Sciatic nerve (tissue), 2 donors: ENCODE measurements around the gene IRF2. TPM values are rescaled to one million over a fixed set of nuclear protein-coding genes. Genes with fewer than 3 reads are reported as not detected.
"Not testable (repeated sequence)": the region's sequence is repeated elsewhere in the genome, so short reads cannot be mapped to it uniquely, and the experiment has no call there.

ENCODE experiments used
- ATAC-seq: fragments of 200-7000 bp; cut with Tn5 transposase; one replicate; pipeline ENCODE4 v1.9.1; 2020; ENCODE audit warnings: mild to moderate bottlenecking, moderate library complexity
- DNase-seq: peaks from one replicate; pipeline ENCODE4 v3.0.0-alpha.2; 2020; ENCODE audit warnings: low spot score
- intact Hi-C: fragments of 100-400 bp; cut with DNase I; formaldehyde crosslinking; loops from one replicate; pipeline ENCODE4 v1.14.2; 2022
- total RNA-seq: library from RNA; stranded (reverse); fragmentation: NEBNext Ultra II Directional; extraction: Animal tissue kit (Norgen Biotek cat#: 25700); gene quantifications from one replicate; pipeline ENCODE4 v1.2.1, GENCODE V29; 2021
- donor health status: DM: no; HTN: no; CAD: no.
- donor health status: DM: no; HTN: no; CAD: no.

IRF2 gene
- total RNA-seq, 1 donor from 2014 or later, result 50.2 TPM

DNA sequence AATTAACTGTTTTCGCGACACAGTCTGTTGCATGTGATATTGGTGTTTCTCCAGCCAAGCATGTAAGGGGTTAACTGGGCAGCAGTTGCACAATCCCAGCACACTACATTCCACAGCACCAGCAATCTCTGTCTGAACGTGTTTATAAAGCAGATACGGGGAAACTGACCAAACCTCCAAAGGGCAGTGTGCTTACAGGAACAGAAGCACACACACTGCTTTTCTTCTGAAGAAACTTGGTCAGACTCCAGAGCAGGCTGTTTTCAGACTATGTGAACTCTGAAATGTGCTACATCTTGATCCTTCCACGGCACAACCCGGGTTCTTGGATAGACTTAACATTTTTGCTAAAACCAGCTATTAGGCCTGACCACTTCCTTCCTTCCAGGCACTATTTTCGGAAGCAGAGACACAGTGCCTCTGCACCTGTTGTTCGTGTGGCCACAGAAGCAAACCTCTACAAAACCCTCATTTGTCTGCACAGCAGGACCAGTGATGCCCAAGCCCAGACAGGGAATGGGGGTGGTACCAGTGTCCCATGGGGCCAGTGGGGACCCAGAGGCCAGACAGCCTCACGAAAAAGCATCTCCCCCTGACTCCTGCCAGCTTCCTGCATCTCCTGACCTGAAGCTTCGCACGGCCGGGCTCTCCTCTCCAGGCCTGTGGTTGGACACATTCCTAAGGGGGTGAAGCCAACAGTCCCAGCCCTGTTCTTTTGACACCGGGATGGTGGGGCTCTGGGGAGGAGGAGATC lies 90.1 kb downstream of the IRF2 start:
- DNase-seq, result no peak
- ATAC-seq, result peak; percentile 89
- intact Hi-C loops, result no loop called here

GRCh38 chr4:184383497-184384055 lies 90.8 kb downstream of the IRF2 start:
- no peak for DNase-seq

GRCh38 chr4:184382189-184382846 lies 92.0 kb downstream of the IRF2 start:
- DNase-seq (no peak), ATAC-seq (no peak)
- intact Hi-C loops, result no loop called here

More at GRCh38 chr4:184383497-184384055, 90.8 kb downstream of the IRF2 start:
- intact Hi-C loops, result no loop called here
- peak; percentile 81 for ATAC-seq

DNA sequence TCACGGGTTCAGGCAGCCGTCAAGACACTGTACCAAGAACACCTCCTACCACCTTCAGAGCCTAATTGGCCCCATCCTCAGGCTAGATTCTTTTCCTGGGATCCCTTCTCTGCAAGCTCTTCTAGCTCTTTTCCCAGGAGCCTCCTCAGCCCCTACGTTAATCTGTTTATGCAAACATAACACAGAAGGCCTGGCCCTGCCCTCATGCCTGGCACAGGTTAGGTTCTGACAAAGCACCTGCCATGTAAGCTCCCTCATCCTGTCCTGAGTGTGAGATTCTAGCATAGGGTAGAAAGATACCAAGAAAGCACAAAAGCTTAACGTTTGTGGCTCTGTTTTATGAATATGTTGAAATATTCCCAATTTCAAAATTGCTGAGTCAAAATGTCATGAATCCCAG lies 93.6 kb downstream of the IRF2 start:
- DNase-seq, result no peak
- intact Hi-C loops, result no loop called here
- no peak for ATAC-seq

GRCh38 chr4:184380214-184380613 lies 94.1 kb downstream of the IRF2 start:
- DNase-seq, intact Hi-C loops, ATAC-seq: not testable (repeated sequence)

DNA sequence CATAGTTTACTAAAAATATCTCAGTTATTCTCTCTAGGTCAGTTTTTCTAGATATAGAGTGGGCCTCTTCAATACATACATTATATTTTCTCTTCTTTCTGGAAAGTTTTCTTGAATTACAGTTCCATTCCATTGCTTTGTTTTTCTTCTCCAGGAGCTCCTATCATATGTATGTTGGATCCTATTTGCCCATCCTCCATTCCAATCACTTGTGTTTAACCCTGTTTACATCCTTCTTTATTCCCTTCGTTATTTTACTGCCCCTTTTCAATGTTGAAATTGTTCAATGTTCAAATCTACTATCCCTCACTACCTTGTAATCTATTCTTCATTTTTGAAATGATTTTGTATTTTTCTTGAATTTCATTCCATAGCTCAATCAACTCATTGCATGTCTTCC lies 97.4 kb downstream of the IRF2 start:
- no peak for DNase-seq
- no peak for ATAC-seq
- intact Hi-C loops, result no loop called here

- no peak for ATAC-seq
- intact Hi-C loops, result no loop called here
- no peak for DNase-seq
Measured at GRCh38 chr4:184376126-184376838, 98.1 kb downstream of the IRF2 start.

GRCh38 chr4:184375623-184376022 lies 98.7 kb downstream of the IRF2 start:
- DNase-seq, intact Hi-C loops, ATAC-seq: not testable (repeated sequence)

GRCh38 chr4:184375027-184375426 lies 99.3 kb downstream of the IRF2 start:
- no peak for DNase-seq
- intact Hi-C loops, result no loop called here
- no peak for ATAC-seq

- intact Hi-C loops, result no loop called here
- DNase-seq, result no peak
- no peak for ATAC-seq
Measured at GRCh38 chr4:184373886-184374405, 100.4 kb downstream of the IRF2 start.

DNA sequence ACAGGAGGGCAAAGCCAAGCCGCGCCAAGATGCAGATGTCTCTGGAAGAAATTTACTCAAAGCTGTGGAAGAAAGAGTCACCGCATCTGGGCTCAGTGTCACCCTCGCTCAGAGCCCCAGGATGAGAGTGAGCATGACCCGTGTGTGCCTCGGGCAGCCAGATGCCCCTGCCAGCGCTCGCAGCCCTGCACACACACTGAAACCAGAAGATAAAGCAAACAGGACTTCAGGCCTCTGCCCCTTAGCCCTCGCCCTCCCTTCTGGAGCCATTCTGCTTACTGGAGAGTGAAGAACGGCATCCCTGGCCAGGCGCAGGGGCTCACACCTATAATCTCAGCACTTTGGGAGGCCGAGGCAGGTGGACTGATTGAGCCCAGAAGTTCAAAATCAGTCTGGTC lies 103.0 kb downstream of the IRF2 start:
- ATAC-seq, result no peak
- intact Hi-C loops, result no loop called here
- DNase-seq, result no peak

DNA sequence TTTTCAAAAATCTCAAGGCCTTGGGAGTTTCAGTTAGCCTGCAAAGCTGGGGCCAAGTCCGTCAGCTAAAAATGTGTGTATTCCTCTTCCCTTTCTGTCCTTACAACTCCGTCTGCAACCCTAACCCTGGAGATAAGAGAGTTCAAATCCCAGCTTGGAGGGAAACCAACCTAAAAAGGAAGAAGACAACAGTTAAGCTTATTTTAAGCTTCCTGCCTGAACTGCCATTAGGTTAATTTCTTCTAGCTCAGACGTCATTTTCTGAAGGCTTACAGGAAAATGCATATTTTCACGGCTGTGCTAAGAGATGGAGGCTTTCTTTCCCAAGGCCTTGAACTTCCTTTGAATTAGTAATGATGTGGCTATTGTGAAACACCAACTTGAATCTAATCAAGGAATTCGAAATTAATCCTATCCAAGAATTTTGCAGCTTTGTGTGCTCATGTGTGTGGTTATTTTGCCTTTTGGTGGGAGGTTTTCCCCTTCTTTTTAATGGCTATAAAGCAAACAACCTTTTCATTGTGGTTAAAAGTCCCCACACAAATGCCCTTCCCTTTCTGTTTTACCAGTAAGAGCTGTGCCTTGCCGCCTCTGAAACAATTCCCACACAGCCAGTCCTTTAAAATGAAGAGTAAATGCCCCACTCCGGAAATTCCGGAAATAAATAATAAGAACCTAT lies 103.5 kb downstream of the IRF2 start:
- no peak for ATAC-seq

GRCh38 chr4:184369871-184370270 lies 104.5 kb downstream of the IRF2 start:
- no peak for DNase-seq
- no peak for ATAC-seq
- intact Hi-C loops, result no loop called here

More for the DNA sequence above, 103.5 kb downstream of the IRF2 start:
- DNase-seq, result no peak
- intact Hi-C loops, result no loop called here

- intact Hi-C loops, result no loop called here
- DNase-seq, result no peak
- no peak for ATAC-seq
Measured at GRCh38 chr4:184368731-184369130, 105.6 kb downstream of the IRF2 start.

DNA sequence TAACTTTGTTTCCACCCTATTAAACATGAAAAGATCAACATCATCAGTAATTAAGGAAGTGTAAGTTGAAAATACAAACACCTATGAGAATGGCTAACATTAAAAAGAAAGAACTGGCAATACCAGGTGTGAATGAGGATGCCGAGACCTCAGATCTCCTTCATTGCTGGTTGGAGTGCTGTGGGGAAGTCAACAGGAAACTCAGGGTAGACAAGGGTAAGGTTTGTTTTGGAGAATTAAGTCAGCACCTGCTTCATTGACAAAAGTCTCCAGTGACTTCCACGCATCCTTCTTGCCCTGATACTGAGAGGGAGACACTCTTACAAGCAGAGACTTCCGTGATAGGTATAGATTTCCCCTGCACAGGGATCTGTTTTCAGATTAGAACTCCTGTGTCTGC lies 106.1 kb downstream of the IRF2 start:
- no peak for ATAC-seq
- intact Hi-C loops, result no loop called here
- no peak for DNase-seq

DNA sequence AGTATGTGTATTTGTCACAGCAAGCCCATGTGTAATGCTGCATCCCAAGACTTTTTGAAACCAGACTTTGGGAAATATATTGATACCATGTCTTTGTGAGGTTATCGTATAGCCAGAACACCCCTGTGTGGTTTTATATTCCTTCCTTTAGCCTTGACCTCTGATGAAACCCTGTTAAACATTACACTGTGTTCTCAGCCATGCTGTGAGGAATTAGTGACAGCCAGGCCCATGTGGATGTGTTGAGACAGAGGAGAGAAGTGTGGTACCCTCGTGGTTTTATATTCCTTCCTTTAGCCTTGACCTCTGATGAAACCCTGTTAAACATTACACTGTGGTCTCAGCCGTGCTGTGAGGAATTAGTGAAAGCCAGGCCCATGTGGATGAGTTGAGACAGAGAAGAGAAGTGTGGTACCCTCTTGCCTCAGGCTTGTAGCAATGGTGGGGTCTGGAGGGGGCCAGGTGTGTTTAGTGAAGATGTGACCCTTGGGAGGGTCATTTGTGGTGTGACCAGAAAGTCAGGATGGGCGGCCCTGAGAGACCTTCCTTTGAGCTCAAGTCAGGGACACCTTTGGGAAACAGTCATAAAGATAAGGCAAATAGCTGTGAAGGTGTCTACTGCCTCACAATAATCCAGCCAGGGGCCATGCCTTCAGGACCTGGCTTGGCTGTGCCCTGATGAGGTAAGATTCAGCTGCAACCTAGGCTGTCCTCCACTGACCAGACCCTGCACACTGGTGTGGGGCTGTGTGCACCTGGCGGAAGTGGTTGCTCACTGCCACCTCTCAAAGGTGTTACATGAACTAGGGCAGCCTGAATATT lies 110.0 kb downstream of the IRF2 start:
- intact Hi-C loops, result no loop called here
- no peak for ATAC-seq

GRCh38 chr4:184363258-184363657 lies 111.1 kb downstream of the IRF2 start:
- intact Hi-C loops, result no loop called here
- DNase-seq (no peak), ATAC-seq (no peak)

More for the DNA sequence above, 110.0 kb downstream of the IRF2 start:
- DNase-seq, result no peak

- intact Hi-C loops, result no loop called here
- DNase-seq (no peak), ATAC-seq (no peak)
Measured at GRCh38 chr4:184362396-184362795, 112.0 kb downstream of the IRF2 start.
